Activated T-cell treated with anti-CD3 and anti-CD28 coated beads for 1 hour (primary cell): ENCODE data around the gene NUP210L.
"Not testable (repeated sequence)": the region's sequence is repeated elsewhere in the genome, so short reads cannot be mapped to it uniquely, and the experiment has no call there.

Experiments used
- DNase-seq: peaks from one replicate; pipeline ENCODE4 v3.0.0-alpha.2; 2020; ENCODE audit warnings: low read depth

NUP210L gene

DNA sequence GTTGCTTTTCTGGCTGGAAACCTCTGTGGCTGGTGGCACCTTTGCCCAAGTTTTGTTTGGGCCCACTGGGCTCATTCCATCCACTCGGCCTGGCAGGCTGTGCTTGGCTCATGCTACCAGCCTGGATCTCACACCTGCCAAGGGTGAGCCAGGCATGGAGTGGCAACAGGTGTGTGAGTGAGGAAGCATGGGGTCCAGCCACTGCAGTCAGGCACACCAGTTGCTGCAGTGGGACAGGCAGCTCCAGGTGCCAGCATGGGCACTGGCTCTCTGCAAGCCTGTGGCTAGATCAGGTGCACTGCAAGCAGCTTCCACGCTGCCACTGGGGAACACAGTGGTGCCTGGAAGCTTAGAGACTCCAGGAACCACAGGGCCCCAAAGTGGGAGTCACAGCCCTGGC lies 57.0 kb downstream of the NUP210L start:
- DNase-seq, result no peak

DNA sequence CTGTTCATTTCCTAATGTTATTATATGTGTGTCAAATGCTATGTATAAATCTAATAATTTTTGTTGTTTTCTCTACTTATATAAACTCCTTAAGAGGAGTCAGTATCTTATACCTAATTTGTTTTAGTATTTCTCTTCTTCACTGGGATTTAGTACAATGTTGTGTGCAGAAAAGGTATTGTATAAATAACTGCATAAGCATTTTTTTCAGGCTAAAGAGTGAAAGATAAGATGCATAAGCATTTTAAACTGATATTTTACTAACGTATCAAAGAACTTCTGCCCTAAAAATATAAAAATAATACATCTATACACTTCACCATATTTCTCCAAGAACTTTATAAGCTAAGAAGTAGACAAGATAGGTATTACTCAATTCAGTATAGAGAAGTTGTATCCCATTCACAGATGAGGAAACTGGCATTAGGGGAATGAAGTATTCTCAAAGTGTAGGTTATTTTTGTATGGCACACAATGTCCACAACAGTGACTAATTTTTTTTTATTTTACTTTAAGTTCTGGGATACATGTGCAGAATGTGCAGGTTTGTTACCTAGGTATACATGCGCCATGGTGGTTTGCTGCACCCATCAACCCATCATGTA lies 59.3 kb downstream of the NUP210L start:
- no peak for DNase-seq

DNA sequence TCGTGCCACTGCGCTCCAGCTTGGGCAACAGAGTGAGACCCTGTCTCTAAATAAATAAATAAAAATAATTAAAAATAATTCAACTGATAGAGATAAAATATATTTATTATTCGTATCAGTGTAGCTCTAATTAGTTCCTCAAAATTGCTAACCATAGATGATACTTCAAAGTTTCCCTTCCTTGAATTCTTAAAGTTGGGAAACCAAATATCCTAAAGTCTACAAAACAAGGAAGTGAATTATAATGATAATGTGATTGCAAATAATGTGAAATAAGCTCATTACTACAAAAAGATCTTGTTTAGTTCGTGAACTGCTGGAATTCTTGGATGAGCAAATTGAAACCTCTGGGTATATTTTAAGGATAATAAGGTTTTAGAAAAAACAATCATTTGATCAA lies 60.5 kb downstream of the NUP210L start:
- DNase-seq, result no peak

DNA sequence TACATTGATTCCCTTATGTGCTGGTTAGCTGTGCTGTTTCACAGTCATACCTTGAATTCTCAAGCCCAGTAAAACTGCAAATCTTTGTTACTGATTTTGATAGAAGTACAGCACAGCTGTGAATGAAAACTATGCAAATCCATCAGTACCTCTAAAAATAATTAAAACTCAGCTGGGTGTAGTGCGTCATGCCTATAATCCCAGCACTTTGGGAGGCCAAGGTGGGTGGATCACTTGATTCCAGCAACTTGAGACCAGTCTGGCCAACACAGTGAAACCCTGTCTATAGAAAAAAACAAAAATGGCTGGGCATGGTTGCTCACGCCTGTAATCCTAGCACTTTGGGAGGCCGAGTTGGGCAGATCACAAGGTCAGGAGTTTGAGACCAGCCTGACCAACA lies 61.2 kb downstream of the NUP210L start:
- DNase-seq, result no peak

DNA sequence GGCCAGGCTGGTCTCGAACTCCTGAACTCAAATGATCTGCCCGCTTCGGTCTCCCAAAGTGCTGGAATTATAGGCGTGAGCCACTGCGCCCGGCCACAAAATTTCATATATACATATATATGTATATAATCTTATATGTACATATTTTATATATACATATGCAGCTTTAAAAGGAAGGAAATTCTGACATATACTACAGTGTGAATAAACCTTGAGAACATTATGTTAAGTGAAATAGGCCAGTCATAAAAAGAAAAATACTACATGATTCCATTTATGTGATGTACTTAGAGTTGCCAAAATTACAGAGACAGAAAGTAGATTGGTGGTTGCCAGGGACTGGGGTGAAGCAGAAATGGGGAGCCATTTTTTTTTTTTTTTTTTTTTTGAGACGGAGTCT lies 63.2 kb downstream of the NUP210L start:
- DNase-seq, result no peak

DNA sequence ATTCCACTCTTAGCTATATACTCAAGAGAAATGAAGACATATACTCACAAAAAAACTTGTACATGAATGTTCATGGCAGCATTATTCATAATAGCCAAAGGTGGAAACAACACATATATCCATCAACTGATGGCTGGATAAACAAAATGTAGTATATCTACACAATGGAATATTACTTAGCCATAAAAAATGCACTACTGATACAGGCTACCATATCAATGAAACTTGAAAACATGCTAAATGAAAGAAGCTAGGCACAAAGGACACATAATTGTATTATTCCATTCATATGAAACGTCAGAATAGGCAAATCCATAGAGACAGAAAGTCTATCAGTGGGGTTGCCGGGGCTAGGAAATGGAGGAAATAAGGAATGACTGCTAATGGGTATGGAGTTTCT lies 67.3 kb downstream of the NUP210L start:
- DNase-seq, result no peak

DNA sequence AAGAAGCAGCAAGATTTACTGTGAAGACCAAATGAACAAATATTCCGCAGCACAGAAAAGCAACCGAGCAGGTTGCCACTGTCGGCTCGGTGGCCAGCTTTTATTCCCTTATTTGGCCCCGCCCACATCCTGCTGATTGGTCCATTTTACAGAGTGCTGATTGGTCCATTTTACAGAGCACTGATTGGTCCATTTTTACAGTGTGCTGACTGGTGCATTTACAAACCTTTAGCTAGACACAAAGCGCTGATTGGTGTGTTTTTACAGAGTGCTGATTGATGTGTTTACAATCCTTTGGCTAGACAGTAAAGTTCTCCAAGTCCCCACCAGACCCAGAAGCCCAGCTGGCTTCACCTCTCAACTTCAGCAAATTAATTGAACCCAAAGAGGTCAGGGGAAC lies 71.8 kb downstream of the NUP210L start:
- DNase-seq, result not testable (repeated sequence)

DNA sequence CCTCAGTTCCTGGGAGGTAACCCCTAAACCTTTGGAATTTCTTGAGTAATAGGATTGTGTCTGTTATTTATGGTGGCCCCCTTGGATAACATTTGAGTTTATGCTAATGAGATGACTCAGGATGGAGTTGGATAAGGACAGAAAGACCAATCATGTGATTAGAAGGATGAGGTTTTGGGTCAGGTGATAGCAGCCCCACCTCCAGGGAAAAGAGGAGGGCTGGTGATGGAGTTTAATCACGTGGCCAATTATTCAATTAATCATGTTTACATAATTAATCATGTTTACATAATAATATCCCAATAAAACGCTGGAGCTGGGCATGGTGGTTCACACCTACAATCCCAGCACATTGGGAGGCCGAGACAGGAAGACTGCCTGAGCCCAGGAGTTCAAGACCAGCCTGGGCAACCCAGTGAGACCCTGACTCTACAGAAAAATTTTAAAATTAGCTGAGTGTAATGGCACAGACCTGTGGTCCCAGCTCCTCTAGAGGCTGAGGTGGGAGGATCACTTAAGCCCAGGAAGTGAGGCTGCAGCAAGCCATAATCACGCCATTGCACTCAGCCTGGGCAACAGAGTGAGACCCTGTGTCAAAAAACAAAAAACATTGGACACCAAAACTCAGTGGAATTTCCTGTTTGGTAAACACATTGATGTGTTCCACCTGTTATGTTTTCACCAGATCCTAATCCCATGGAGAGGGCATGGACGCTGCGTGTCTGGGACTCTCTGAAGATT lies 73.3 kb downstream of the NUP210L start:
- no peak for DNase-seq

DNA sequence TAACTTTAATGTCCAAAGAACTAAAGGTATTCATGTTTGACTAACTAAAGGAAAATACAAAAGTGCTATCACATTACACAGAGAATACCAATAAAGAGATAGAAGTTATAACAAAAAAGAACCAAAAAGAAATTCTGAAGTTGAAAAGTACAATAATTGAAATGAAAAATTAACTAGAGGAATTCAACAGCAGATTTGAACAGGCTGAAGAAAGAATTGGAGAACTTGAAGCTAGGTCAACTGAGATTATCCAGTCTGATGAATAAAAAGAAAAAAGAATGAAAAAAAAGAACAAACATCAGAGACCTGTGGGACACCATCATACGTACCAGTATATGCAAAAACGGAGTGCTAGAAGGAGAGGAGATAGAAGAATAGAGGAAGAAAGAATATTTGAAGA lies 78.5 kb downstream of the NUP210L start:
- no peak for DNase-seq

DNA sequence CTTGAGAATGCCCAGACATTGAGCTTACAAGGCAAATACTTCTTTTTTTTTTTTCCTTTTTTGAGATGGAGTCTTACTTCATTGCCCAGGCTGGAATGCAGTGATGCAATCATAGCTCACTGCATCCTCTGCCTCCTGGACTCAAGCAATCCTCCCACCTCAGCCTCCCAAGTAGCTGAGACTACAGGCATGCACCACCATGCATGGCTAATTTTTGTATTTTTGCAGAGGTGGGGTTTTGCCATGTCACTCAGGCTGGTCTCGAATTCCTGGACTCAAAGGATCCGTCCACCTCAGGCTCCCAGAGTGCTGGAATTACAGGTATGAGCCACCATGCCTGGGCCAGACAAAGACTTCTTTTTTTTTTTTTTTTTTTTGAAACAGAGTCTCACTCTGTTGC lies 79.1 kb downstream of the NUP210L start:
- no peak for DNase-seq

DNA sequence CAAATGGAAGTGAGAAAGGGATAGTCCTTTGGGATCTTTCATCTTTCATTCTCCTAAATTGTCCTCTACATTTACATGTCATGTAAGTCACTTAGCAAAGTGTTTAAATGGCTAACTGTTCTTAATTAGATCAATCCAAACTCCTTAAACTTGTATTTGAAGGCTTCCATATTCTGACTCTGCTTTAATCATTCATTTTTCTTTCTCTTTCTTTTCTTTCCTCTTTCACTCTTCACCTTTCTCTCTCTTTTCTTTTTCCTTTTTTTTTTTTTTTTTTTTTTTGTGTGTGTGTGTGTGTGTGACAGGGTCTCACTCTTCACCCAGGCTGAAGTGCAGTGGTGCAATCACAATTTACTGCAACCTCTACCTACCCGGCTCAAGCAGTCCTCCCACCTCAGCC lies 92.6 kb downstream of the NUP210L start:
- DNase-seq, result no peak

DNA sequence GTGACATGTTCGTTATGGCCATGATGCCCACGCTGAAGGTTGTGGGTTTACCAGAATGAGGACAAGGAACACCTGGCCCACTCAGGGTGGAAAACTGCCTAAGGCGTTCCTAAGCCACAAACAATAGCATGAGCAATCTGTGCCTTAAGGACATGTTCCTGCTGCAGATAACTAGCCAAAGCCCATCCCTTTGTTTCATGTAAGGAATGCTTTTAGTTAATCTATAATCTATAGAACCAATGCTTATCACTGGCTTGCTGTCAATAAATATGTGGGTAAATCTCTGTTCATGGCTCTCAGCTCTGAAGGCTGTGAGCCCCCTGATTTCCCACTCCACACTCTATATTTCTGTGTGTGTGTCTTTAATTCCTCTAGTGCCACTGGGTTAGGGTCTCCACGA lies 107.4 kb downstream of the NUP210L start:
- DNase-seq, result not testable (repeated sequence)

DNA sequence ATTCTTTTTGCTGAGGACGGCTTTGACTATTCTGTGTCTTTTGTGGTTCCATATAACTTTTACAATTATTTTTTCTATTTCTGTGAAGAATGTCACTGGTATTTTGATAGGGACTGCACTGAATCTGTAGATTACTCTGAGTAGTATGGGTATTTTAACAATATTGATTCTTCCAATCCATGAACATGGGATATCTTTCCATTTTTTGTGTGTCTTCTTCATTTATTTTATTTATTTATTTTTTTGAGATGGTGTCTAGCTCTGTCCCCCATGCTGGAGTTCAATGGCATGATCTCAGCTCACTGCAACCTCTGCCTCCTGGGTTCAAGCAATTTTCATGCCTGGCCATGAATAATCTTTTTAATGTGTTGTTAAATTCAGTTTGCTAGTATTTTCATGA lies 121.2 kb downstream of the NUP210L start:
- not testable (repeated sequence) for DNase-seq

DNA sequence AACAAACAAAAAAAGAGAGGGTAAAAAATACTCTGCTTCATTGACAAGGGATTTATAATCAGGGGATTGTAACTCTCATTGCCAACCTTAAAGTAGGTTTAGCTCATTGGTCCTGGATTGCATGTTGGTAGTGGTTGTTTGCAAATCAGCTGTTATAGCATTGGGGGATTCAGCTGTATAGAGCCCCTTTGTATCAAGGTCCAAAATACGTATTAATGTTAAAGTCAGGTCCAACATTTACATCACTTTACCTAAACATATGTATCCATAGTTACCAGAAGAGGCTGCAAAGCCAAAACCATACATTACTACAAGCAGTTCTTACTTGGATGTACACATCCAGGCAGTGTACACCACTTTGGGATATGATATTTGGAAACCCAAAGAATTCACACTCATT lies 134.9 kb downstream of the NUP210L start:
- no peak for DNase-seq

DNA sequence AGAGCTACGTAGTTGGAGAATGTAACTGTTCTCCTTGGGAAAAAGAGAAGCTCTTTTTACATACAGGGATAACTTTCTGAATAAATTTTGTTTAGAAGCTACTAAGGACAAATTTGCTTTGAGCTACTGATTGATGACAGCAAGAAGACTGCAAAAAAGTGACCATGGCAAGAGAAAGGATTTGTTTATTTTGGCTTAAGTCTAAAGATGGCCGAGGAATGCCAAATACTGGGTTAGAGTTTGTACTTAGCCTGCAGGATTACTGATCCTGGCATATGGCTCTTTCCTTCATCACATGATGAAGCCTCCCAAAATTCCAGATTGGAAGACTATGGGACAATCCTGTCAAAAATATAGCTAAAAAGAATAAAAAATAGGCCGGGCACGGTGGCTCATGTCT lies 135.6 kb downstream of the NUP210L start:
- DNase-seq, result no peak

DNA sequence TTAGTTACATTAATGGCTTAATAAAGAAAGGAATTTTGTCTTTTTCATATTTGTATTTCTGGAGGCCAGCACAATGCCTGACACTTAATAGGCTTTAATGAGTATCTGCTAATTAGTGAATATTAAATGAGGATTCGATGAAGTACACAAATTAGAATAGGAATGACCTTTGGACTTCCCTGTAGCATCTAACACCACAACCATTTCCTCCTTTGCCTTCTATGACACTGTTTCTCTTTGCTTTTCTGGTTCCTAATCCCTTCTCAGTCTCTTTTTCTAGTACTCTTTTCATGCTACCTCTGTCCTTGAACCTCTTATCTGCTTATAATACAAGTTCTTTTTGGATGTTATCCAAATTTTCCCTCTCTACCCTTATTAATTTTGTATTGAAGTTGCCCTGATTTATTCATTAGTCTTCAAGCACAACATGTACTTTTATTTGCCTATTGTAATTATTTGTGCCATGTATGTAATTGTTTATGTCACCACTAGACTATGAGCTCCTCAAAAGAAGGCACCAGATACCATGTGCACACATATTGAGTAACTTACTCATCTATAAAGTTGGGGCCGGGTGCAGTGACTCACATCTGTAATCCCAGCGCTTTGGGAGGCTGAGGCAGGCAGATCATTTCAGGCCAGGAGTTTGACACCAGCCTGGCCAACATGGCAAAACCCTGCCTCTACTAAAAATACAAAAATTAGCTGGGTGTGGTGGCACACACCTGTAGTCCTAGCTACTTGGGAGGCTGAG lies 140.5 kb downstream of the NUP210L start:
- no peak for DNase-seq

DNA sequence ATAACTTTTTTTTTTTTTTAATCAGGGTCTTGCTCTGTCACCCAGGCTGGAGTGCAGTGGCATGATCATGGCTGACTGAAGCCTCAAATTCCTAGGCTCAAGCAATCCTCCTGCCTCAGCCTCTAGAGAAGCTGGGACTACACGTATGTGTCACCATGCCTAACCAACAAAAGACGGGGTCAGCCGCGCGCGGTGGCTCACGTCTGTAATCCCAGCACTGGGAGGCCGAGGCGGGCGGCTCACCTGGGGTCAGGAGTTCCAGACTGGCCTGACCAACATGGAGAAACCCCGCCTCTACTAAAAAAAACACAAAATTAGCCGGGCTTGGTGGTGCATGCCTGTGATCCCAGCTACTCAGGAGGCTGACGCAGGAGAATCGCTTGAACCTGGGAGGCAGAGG lies 142.3 kb downstream of the NUP210L start:
- not testable (repeated sequence) for DNase-seq

DNA sequence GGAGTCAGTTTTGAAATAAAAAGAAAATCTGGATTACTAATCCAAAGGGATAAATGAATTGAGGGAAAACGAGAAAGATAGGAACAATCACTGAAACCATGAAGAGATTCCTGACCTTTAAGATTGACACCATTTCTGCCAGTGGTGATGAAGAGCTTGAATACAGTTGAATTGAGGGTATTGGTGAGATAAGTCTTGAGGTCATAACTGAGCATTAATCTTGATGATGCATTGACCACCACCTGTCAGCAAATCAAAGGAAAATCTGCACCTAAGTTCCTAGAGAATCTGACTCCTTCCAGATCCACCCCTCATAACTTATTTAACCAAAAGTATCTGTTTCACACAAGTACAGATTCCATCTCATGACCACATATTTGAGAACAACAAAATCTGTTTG lies 142.7 kb downstream of the NUP210L start:
- no peak for DNase-seq

DNA sequence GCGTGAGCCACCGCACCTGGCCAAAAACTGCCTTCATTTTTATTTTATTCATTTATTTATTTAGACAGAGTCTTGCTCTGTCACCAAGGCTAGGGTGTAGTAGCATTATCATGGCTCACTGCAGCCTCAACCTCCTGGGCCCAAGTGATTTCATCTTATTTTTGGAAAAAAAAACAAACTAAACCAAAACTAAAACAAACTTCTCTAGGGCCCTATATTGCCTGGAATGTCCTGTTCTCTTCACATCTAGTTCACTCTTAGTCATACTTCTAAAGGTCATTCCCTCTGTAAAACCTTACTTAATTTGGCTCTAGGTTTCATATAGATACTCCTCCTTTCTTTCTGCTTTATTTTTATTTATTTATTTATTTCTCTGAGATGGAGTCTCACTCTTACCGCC lies 148.7 kb downstream of the NUP210L start:
- DNase-seq, result no peak

DNA sequence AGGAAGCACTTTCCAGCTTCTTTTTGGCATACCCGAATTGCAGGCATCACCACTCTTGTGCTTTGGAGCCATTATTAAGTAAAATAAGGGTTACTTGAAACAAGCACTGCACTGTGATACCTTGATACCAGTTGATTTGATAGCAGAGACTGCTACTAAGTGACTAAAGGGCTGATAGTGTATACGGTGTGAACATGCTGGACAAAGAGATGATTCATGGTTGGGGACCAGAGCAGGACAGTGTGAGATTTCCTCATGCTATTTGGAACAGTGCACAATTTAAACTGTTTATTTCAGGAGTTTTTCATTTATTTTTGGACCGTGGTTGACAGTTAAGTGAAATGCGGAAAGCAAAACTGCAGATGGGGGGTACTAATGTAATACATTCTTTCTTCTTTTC lies 154.5 kb downstream of the NUP210L start:
- no peak for DNase-seq

DNA sequence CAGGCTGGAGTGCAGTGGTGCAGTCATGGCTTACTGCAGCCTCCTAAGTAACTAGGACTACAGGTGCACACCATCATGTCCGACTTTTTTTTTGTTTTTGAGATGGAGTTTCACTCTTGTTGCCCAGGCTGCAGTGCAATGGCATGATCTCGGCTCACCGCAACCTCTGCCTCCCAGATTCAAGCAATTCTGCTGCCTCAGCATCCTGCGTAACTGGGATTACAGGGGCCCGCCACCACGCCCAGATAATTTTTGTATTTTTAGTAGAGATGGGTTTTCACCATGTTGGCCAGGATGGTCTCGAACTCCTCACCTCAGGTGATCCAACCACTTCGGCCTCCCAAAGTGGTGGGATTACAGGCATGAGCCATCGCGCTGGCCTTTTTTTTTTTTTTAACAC lies 158.0 kb downstream of the NUP210L start:
- not testable (repeated sequence) for DNase-seq

DNA sequence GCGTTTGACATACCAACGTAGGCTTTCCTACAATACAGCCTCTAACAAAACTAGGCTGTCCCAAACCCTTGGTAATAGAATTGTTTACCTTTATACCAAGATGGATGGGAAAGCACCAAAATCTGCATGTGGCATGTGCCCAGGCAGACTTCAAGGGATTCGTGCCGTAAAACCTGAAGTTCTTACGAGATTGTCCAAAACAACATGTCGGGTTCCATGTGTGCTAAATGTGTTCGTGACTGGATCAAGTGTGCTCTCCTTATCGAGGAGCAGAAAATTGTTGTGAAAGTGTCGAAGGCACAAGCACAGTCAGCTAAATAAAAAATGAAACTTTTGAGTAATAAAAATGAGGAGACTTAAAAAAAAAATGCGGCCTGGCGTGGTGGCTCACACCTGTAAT lies 159.2 kb downstream of the NUP210L start:
- no peak for DNase-seq

DNA sequence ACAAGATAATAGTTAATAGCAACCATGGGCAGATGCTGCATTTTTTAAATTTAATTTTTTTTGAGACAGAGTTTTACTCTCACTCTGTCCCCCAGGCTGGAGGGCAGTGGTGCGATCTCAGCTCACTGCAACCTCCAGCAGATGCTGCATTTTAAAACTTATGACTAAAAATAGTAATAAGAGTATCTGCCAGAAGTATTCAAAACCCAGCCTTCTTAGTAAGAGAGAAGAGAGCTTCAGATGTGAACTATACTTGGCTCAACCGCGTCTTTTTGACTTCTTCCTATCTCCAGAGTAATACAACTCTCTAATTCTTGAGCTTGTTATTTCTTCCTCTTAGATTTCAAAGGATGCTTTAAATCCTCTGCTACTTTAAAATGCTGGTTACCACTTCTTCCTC lies 159.7 kb downstream of the NUP210L start:
- no peak for DNase-seq
